IMR-90 (cell line): Measurements from ENCODE around the gene MBTD1. TPM values are rescaled to one million over a fixed set of nuclear protein-coding genes. Genes with fewer than 3 reads are reported as not detected.
"Not testable (repeated sequence)": the region's sequence is repeated elsewhere in the genome, so short reads cannot be mapped to it uniquely, and the experiment has no call there.

Experiments used
- ATAC-seq: fragments of 200-7000 bp; cut with Tn5 transposase; 2 replicates; pipeline ENCODE4 v1.9.1; 2020; ENCODE audit warnings: low read depth, mild to moderate bottlenecking, moderate library complexity
- BruUV-seq: library from RNA; stranded (reverse); fragments of 400-500 nt; replicated peaks from 2 replicates; lab custom pipeline; 2021; lab: Mats Ljungman, UMichigan
- CTCF ChIA-PET: fragments of 300-600 bp; formaldehyde crosslinking; extraction: SDS; loops from one replicate; lab custom pipeline; 2021; ENCODE audit warnings: antibody characterized with exemption; lab: Yijun Ruan, JAX
- POLR2A ChIA-PET: fragments of 300-600 bp; sonication (Branson Sonifier 250); formaldehyde crosslinking; loops from one replicate; lab custom pipeline; 2022; ENCODE audit warnings: antibody characterized with exemption; ENCODE audit not compliant: unreplicated experiment; lab: Charles Lee
- DNase-seq: peaks from one replicate; pipeline ENCODE4 v3.0.0; 2013
- H2AFZ ChIP-seq: replicated peaks from 2 replicates; pipeline ENCODE3; 2013; ENCODE audit warnings: low read length, mild to moderate bottlenecking; ENCODE audit not compliant: poor library complexity
- H2AK5ac ChIP-seq: 2 replicates; pipeline ENCODE4 v1.6.1; 2013; ENCODE audit warnings: low read depth, low read length, inconsistent platforms
- H2AK9ac ChIP-seq: replicated peaks from 2 replicates; pipeline ENCODE3; 2013; ENCODE audit warnings: mild to moderate bottlenecking, low read depth, low read length, moderate library complexity; ENCODE audit not compliant: poor library complexity
- H2BK120ac ChIP-seq: 2 replicates; pipeline ENCODE4 v1.6.1; 2013; ENCODE audit warnings: low read depth, low read length, inconsistent platforms
- H2BK15ac ChIP-seq: 3 replicates; pipeline ENCODE4 v1.6.1; 2013; ENCODE audit warnings: low read depth, low read length, inconsistent platforms
- H2BK20ac ChIP-seq: 2 replicates; pipeline ENCODE4 v1.6.1; 2013; ENCODE audit warnings: low read depth, mild to moderate bottlenecking, inconsistent platforms, low read length, moderate library complexity
- H2BK5ac ChIP-seq: 2 replicates; pipeline ENCODE4 v1.6.1; 2013; ENCODE audit warnings: mild to moderate bottlenecking, low read depth, low read length, inconsistent platforms; ENCODE audit not compliant: poor library complexity, severe bottlenecking
- H3K14ac ChIP-seq: replicated peaks from 2 replicates; pipeline ENCODE4 v1.6.1; 2013; ENCODE audit warnings: low read depth, low read length, inconsistent platforms
- H3K18ac ChIP-seq: 2 replicates; pipeline ENCODE4 v1.6.1; 2013; ENCODE audit warnings: low read depth, low read length, control low read depth
- H3K23ac ChIP-seq: 2 replicates; pipeline ENCODE4 v1.6.1; 2013; ENCODE audit warnings: low read depth, low read length, inconsistent platforms
- H3K27ac ChIP-seq: 2 replicates; pipeline ENCODE4 v1.5.1; 2013; ENCODE audit warnings: mild to moderate bottlenecking, control low read depth, low read length; ENCODE audit not compliant: insufficient read depth
- H3K27me3 ChIP-seq: 2 replicates; pipeline ENCODE4 v1.6.1; 2013; ENCODE audit warnings: low read length; ENCODE audit not compliant: control insufficient read depth, insufficient read depth
- H3K36me3 ChIP-seq: 2 replicates; pipeline ENCODE4 v1.6.1; 2013; ENCODE audit warnings: low read length, mixed read lengths; ENCODE audit not compliant: control insufficient read depth, insufficient read depth
- H3K4ac ChIP-seq: 2 replicates; pipeline ENCODE4 v1.6.1; 2013; ENCODE audit warnings: low read depth, low read length, inconsistent platforms
- H3K4me1 ChIP-seq: 2 replicates; pipeline ENCODE4 v1.6.1; 2013; ENCODE audit warnings: low read length, mixed read lengths; ENCODE audit not compliant: control insufficient read depth, insufficient read depth
- H3K4me2 ChIP-seq: 2 replicates; pipeline ENCODE4 v1.6.1; 2013; ENCODE audit warnings: low read depth, mild to moderate bottlenecking, control low read depth, low read length, moderate library complexity
- H3K4me3 ChIP-seq: 2 replicates; pipeline ENCODE4 v1.5.1; 2013; ENCODE audit warnings: low read depth, mild to moderate bottlenecking, control low read depth, low read length, moderate library complexity; ENCODE audit not compliant: insufficient read depth
- H3K56ac ChIP-seq: 2 replicates; pipeline ENCODE4 v1.6.1; 2013; ENCODE audit warnings: low read length, inconsistent platforms; ENCODE audit not compliant: insufficient read depth; ENCODE audit errors: extremely low read depth
- H3K79me1 ChIP-seq, 2 experiments: 2 replicates each; pipeline ENCODE4 v1.6.1; 2013; ENCODE audit warnings: low read length in 2 of 2, inconsistent platforms in 1 of 2, low read depth in 1 of 2
- H3K9ac ChIP-seq: 2 replicates; pipeline ENCODE4 v1.6.1; 2013; ENCODE audit warnings: low read depth, low read length, control low read depth
- H3K9me1 ChIP-seq: 2 replicates; pipeline ENCODE4 v1.6.1; 2013; ENCODE audit warnings: low read length, inconsistent platforms; ENCODE audit not compliant: insufficient read depth
- H3K9me3 ChIP-seq: 2 replicates; pipeline ENCODE4 v1.6.1; 2013; ENCODE audit warnings: low read length; ENCODE audit not compliant: control insufficient read depth, insufficient read depth
- H4K20me1 ChIP-seq: 2 replicates; pipeline ENCODE4 v1.6.1; 2013; ENCODE audit warnings: low read length, inconsistent platforms; ENCODE audit not compliant: insufficient read depth
- H4K5ac ChIP-seq: 2 replicates; pipeline ENCODE4 v1.6.1; 2013; ENCODE audit warnings: mild to moderate bottlenecking, low read depth, low read length, control low read depth
- H4K8ac ChIP-seq, 2 experiments: 2 replicates each; pipeline ENCODE4 v1.6.1; 2013; ENCODE audit warnings: low read depth in 2 of 2, low read length in 2 of 2, control low read depth in 1 of 2, inconsistent platforms in 1 of 2
- H4K91ac ChIP-seq: 2 replicates; pipeline ENCODE4 v1.6.1; 2013; ENCODE audit warnings: low read depth, low read length, inconsistent platforms; ENCODE audit not compliant: insufficient read depth
- WGBS, 2 experiments: methylation state at CpG; one replicate each; pipeline versions ENCODE4 v1.1.5 to v1.1.7; 2013; ENCODE audit warnings: missing lambda C conversion rate in 2 of 2; ENCODE audit not compliant: insufficient read length in 1 of 2; ENCODE audit errors: extremely low coverage in 2 of 2; 5-methylcytosine and 5-hydroxymethylcytosine counted together
- dilution Hi-C: fragments of 300-500 bp; cut with HindIII; formaldehyde crosslinking; loops from one replicate; pipeline ENCODE4 v1.14.3; 2018; ENCODE audit warnings: low sequenced_read_pairs; ENCODE audit not compliant: unreplicated experiment
- in situ Hi-C: fragments of 300-500 bp; cut with MboI; formaldehyde crosslinking; loops from 3 replicates; pipeline ENCODE4 v1.14.3; 2019; ENCODE audit warnings: low sequenced_read_pairs, inconsistent platforms, mixed read lengths
- intact Hi-C: fragments of 100-400 bp; cut with micrococcal nuclease; formaldehyde crosslinking; loops from 2 replicates; pipeline ENCODE4 v1.10.0; 2022
- polyA plus RNA-seq, 3 experiments: library from polyadenylated mRNA; depleted of rRNA; stranded (reverse); fragments of >200 nt; gene quantifications; 2 replicates each; pipeline ENCODE4 v1.2.3, GENCODE V29; 2012; ENCODE audit warnings: low replicate concordance in 1 of 3
- total RNA-seq: library from RNA; depleted of rRNA; stranded (reverse); fragments of >200 nt; gene quantifications from 2 replicates; pipeline ENCODE4 v1.2.3, GENCODE V29; 2012

MBTD1 gene
- total and polyA plus RNA-seq, 2 of the 4 experiments (the other 2 are of a cell fraction) = 3.2 to 5.6 TPM

DNA sequence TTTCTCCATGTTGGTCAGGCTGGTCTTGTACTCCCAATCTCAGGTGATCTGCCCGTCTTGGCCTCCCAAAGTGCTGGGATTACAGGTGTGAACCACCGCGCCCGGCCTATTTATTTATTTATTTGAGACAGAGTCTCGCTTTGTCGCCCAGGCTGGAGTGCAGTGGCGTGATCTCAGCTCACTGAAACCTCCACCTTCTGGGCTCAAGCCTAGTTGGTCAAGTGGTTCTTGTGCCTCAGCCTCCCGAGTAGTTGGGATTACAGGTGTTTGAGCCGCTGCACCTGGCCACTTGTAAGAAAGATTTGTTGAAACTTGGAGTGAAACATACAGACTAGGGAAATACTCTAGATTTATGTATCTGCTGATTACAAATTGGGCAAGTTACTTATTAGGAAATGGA lies 87.8 kb downstream of the MBTD1 start:
- H3K27me3 ChIP-seq, H3K27ac ChIP-seq, in situ Hi-C loops, H2BK15ac ChIP-seq, CTCF ChIA-PET, H3K9ac ChIP-seq, H3K23ac ChIP-seq, H3K4me2 ChIP-seq, BruUV-seq, H3K9me3 ChIP-seq, H3K4me3 ChIP-seq, H2AFZ ChIP-seq, POLR2A ChIA-PET, H3K4ac ChIP-seq, H4K5ac ChIP-seq, H4K91ac ChIP-seq, H3K9me1 ChIP-seq, H3K4me1 ChIP-seq, H3K14ac ChIP-seq, H3K56ac ChIP-seq, H3K18ac ChIP-seq, H2AK9ac ChIP-seq, ATAC-seq, H2BK5ac ChIP-seq, intact Hi-C loops, H4K8ac ChIP-seq, H2BK20ac ChIP-seq, DNase-seq, dilution Hi-C loops, H2AK5ac ChIP-seq, H2BK120ac ChIP-seq: not testable (repeated sequence)
- H3K36me3 ChIP-seq = peaks cover 32% of the 10 kb centered on the region
- peaks cover 23 to 36% of the 10 kb centered on the region in 2 experiments for H3K79me1 ChIP-seq
- H4K20me1 ChIP-seq = peaks cover 16% of the 10 kb centered on the region
- 80% methylated on average over 1 of the region's 9 CpGs; no CpG with 5 or more reads in 1 of the 2 experiments for WGBS, 2 experiments
